Smooth muscle cell (in vitro differentiated cells): ENCODE measurements around the gene RTP5. TPM values are rescaled to one million over a fixed set of nuclear protein-coding genes. Genes with fewer than 3 reads are reported as not detected.

Experiments
- DNase-seq: peaks from one replicate; lab custom pipeline; 2025; ENCODE audit not compliant: unreplicated experiment; lab: John Stamatoyannopoulos, UW
- H2AFZ ChIP-seq: fragments of 200-600 bp; sonication (generic); 2 replicates; pipeline ENCODE4 v1.6.0; 2016; ENCODE audit warnings: antibody characterized with exemption, low read depth, mild to moderate bottlenecking
- H3F3A ChIP-seq: fragments of 200-600 bp; sonication (generic); 2 replicates; pipeline ENCODE4 v1.6.0; 2017; ENCODE audit warnings: antibody characterized with exemption, low read depth
- H3K27ac ChIP-seq: fragments of 200-600 bp; sonication (generic); 2 replicates; pipeline ENCODE4 v1.5.1; 2016; ENCODE audit warnings: low read depth, mild to moderate bottlenecking
- H3K27me3 ChIP-seq: fragments of 200-600 bp; sonication (generic); 2 replicates; pipeline ENCODE4 v1.6.1; 2016; ENCODE audit warnings: low read depth, mild to moderate bottlenecking
- H3K36me3 ChIP-seq: fragments of 200-600 bp; sonication (generic); 2 replicates; pipeline ENCODE4 v1.5.1; 2016; ENCODE audit warnings: low read depth
- H3K4me1 ChIP-seq: fragments of 200-600 bp; sonication (generic); 2 replicates; pipeline ENCODE4 v1.5.1; 2016; ENCODE audit warnings: low read depth
- H3K4me2 ChIP-seq: fragments of 200-600 bp; sonication (generic); 2 replicates; pipeline ENCODE4 v1.6.0; 2016; ENCODE audit warnings: mild to moderate bottlenecking
- H3K4me3 ChIP-seq: fragments of 200-600 bp; sonication (generic); 2 replicates; pipeline ENCODE4 v1.5.1; 2016; ENCODE audit warnings: mild to moderate bottlenecking
- H3K79me2 ChIP-seq: fragments of 200-600 bp; sonication (generic); 2 replicates; pipeline ENCODE4 v1.6.0; 2016; ENCODE audit warnings: low read depth, mild to moderate bottlenecking
- H3K9ac ChIP-seq: fragments of 200-600 bp; sonication (generic); 2 replicates; pipeline ENCODE4 v1.6.0; 2016; ENCODE audit warnings: low read depth
- H3K9me3 ChIP-seq: fragments of 200-600 bp; sonication (generic); replicated peaks from 2 replicates; pipeline ENCODE4 v1.5.1; 2016; ENCODE audit warnings: low read depth
- H4K20me1 ChIP-seq: fragments of 200-600 bp; sonication (generic); 2 replicates; pipeline ENCODE4 v1.6.0; 2016; ENCODE audit warnings: low read depth
- CTCF ChIP-seq: fragments of 200-600 bp; sonication (generic); IDR thresholded peaks from 2 replicates; pipeline ENCODE4 v1.5.1; 2017; ENCODE audit warnings: borderline replicate concordance, mild to moderate bottlenecking, antibody characterized with exemption; ENCODE audit not compliant: insufficient read depth, poor library complexity, severe bottlenecking
- WGBS: methylation state at CpG from one replicate; pipeline ENCODE4 v1.1.7; 2016; ENCODE audit warnings: low lambda C conversion rate; 5-methylcytosine and 5-hydroxymethylcytosine counted together
- polyA plus RNA-seq: library from polyadenylated mRNA; unstranded; fragments of >200 nt; fragmentation: Nextera tagmentation; extraction: Ambion mirVana; gene quantifications from 2 replicates; pipeline ENCODE4 v1.2.1, GENCODE V29; 2016
- total RNA-seq: library from RNA; depleted of rRNA; stranded (reverse); fragments of >200 nt; gene quantifications from 2 replicates; pipeline ENCODE4 v1.2.3, GENCODE V29; 2014

Gene RTP5
- total and polyA plus RNA-seq, 2 experiments from 2014 or later: not detected

- no peak overlapping the region for H3K4me3 ChIP-seq
- H2AFZ ChIP-seq: no peak overlapping the region
- no peaks in the 10 kb centered on the region for H3K9me3 ChIP-seq
- H3K27ac ChIP-seq: no peak overlapping the region
- no peaks in the 10 kb centered on the region for H3F3A ChIP-seq
- no peak overlapping the region for H3K9ac ChIP-seq
- peaks cover 6% of the 10 kb centered on the region for H3K27me3 ChIP-seq
- no peak overlapping the region for H3K4me2 ChIP-seq
- no peaks in the 10 kb centered on the region for H4K20me1 ChIP-seq
- DNase-seq: no peak
- H3K79me2 ChIP-seq: no peaks in the 10 kb centered on the region
- H3K4me1 ChIP-seq: no peaks in the 10 kb centered on the region
- no peak for TF ChIP-seq CTCF
- WGBS: 91% methylated on average over 6 of the region's 6 CpGs
- no peaks in the 10 kb centered on the region for H3K36me3 ChIP-seq
Measured at GRCh38 chr2:241836292-241836691, 33.2 kb upstream of the RTP5 start.

- no peak overlapping the region for H2AFZ ChIP-seq
- H3K4me1 ChIP-seq: no peaks in the 10 kb centered on the region
- no peaks in the 10 kb centered on the region for H3K9me3 ChIP-seq
- H3K27me3 ChIP-seq: peaks cover 6% of the 10 kb centered on the region
- no peak overlapping the region for H3K4me2 ChIP-seq
- H3K79me2 ChIP-seq: no peaks in the 10 kb centered on the region
- DNase-seq: no peak
- 76% methylated on average over 13 of the region's 13 CpGs for WGBS
- no peak overlapping the region for H3K4me3 ChIP-seq
- no peak for TF ChIP-seq CTCF
- H3K9ac ChIP-seq: no peak overlapping the region
- H3F3A ChIP-seq: peaks cover 4% of the 10 kb centered on the region
- H4K20me1 ChIP-seq: no peaks in the 10 kb centered on the region
- H3K27ac ChIP-seq: no peak overlapping the region
- H3K36me3 ChIP-seq: no peaks in the 10 kb centered on the region
Measured at GRCh38 chr2:241837197-241837965, 32.1 kb upstream of the RTP5 start.

- Histone ChIP-seq H3K4me3 (no peak overlapping the region), H2AFZ (no peak overlapping the region), H3K27ac (no peak overlapping the region), H3K36me3 (no peaks in the 10 kb centered on the region), H4K20me1 (no peaks in the 10 kb centered on the region), H3K9me3 (no peaks in the 10 kb centered on the region), H3K27me3 (peaks cover 6% of the 10 kb centered on the region), H3F3A (peaks cover 4% of the 10 kb centered on the region), H3K79me2 (no peaks in the 10 kb centered on the region), H3K9ac (no peak overlapping the region), H3K4me1 (no peaks in the 10 kb centered on the region), H3K4me2 (no peak overlapping the region)
- TF ChIP-seq CTCF: no peak
- 87% methylated on average over 28 of the region's 28 CpGs for WGBS
- DNase-seq: no peak
Measured at GRCh38 chr2:241841181-241842066, 28.1 kb upstream of the RTP5 start.
